WTC11 (cell line): Measurements from ENCODE around the gene MEIS3. TPM values are rescaled to one million over a fixed set of nuclear protein-coding genes. Genes with fewer than 3 reads are reported as not detected.

Experiments used
- ATAC-seq: fragments of 200-7000 bp; cut with Tn5 transposase; 2 replicates; pipeline ENCODE4 v1.10.0; 2021; ENCODE audit warnings: mild to moderate bottlenecking, moderate library complexity
- CTCF ChIA-PET: fragments of 300-600 bp; sonication (Branson Sonifier 250); formaldehyde crosslinking; loops from one replicate; lab custom pipeline; 2021; ENCODE audit warnings: antibody characterized with exemption; lab: Charles Lee
- POLR2A ChIA-PET: fragments of 350-600 bp; sonication (Branson Sonifier 250); formaldehyde crosslinking; loops from one replicate; lab custom pipeline; 2021; ENCODE audit warnings: antibody characterized with exemption; lab: Charles Lee
- DNase-seq: peaks from one replicate; pipeline ENCODE4 v3.0.0; 2021; ENCODE audit warnings: low spot score
- H3K27ac Mint-ChIP-seq: 2 replicates; pipeline ENCODE4 v1.8.0; 2021; ENCODE audit warnings: mixed read lengths
- H3K27me3 Mint-ChIP-seq: 2 replicates; pipeline ENCODE4 v1.8.0; 2021; ENCODE audit warnings: low read depth, mild to moderate bottlenecking, moderate library complexity, mixed read lengths
- H3K36me3 Mint-ChIP-seq: 2 replicates; pipeline ENCODE4 v1.8.0; 2021; ENCODE audit warnings: mixed read lengths
- H3K4me1 Mint-ChIP-seq: 2 replicates; pipeline ENCODE4 v1.8.0; 2022; ENCODE audit warnings: mixed read lengths
- H3K4me3 Mint-ChIP-seq: 2 replicates; pipeline ENCODE4 v1.8.0; 2021; ENCODE audit warnings: mild to moderate bottlenecking, moderate library complexity, mixed read lengths
- H3K9me3 Mint-ChIP-seq: 2 replicates; pipeline ENCODE4 v1.8.0; 2021; ENCODE audit warnings: mixed read lengths
- ATF1 ChIP-seq: sonication (generic); formaldehyde crosslinking; IDR thresholded peaks from 2 replicates; pipeline ENCODE4 v1.8.1; 2023; ENCODE audit warnings: mild to moderate bottlenecking, moderate library complexity, missing genetic modification reagents
- EMX1 ChIP-seq: fragments of 250-450 bp; sonication (Bioruptor Pico); IDR thresholded peaks from 2 replicates; pipeline ENCODE4 v1.8.0; 2021; ENCODE audit warnings: mild to moderate bottlenecking
- FOXJ3 ChIP-seq: sonication (generic); formaldehyde crosslinking; IDR thresholded peaks from 2 replicates; pipeline ENCODE4 v1.9.0; 2021; ENCODE audit warnings: missing genetic modification reagents, mild to moderate bottlenecking, borderline replicate concordance
- KAT7 ChIP-seq: sonication (generic); formaldehyde crosslinking; IDR thresholded peaks from 2 replicates; pipeline ENCODE4 v1.8.1; 2023; ENCODE audit warnings: missing genetic modification reagents, mild to moderate bottlenecking, borderline replicate concordance
- RORB ChIP-seq: fragments of 250-450 bp; sonication (Bioruptor Pico); IDR thresholded peaks from 2 replicates; pipeline ENCODE4 v1.9.0; 2021; ENCODE audit warnings: mild to moderate bottlenecking
- SOX15 ChIP-seq: fragments of 250-450 bp; sonication (Bioruptor Pico); IDR thresholded peaks from 2 replicates; pipeline ENCODE4 v1.9.0; 2021; ENCODE audit warnings: mild to moderate bottlenecking
- ZNF121 ChIP-seq: sonication (generic); formaldehyde crosslinking; IDR thresholded peaks from 2 replicates; pipeline ENCODE4 v1.8.0; 2023; ENCODE audit warnings: missing genetic modification reagents
- ZNF219 ChIP-seq: sonication (generic); formaldehyde crosslinking; IDR thresholded peaks from 2 replicates; pipeline ENCODE4 v1.8.0; 2023; ENCODE audit warnings: missing genetic modification reagents, mild to moderate bottlenecking, borderline replicate concordance
- ZNF263 ChIP-seq: sonication (generic); formaldehyde crosslinking; IDR thresholded peaks from 2 replicates; pipeline ENCODE4 v1.8.1; 2022; ENCODE audit warnings: low read depth, mild to moderate bottlenecking, moderate library complexity, missing genetic modification reagents
- ZNF317 ChIP-seq: sonication (generic); formaldehyde crosslinking; IDR thresholded peaks from 2 replicates; pipeline ENCODE4 v1.8.1; 2023; ENCODE audit warnings: low read depth, mild to moderate bottlenecking, moderate library complexity, missing genetic modification reagents, borderline replicate concordance
- total RNA-seq: library from RNA; stranded (reverse); gene quantifications from 3 replicates; pipeline ENCODE4 v1.2.3, GENCODE V29; 2021
- TF ChIP-seq, protein P1 (sequence below): sonication (generic); formaldehyde crosslinking; IDR thresholded peaks from 2 replicates; pipeline ENCODE4 v1.8.0; 2022; ENCODE audit warnings: mild to moderate bottlenecking, missing genetic modification reagents
- TF ChIP-seq, protein P2 (sequence below): fragments of 250-450 bp; sonication (Bioruptor Pico); IDR thresholded peaks from 2 replicates; pipeline ENCODE4 v1.9.0; 2021; ENCODE audit warnings: mild to moderate bottlenecking
- TF ChIP-seq, protein P3 (sequence below): fragments of 250-450 bp; sonication (Bioruptor Pico); IDR thresholded peaks from 2 replicates; pipeline ENCODE4 v1.8.0; 2021; ENCODE audit warnings: mild to moderate bottlenecking
- TF ChIP-seq, protein P4 (sequence below): fragments of 250-450 bp; sonication (Bioruptor Pico); IDR thresholded peaks from 2 replicates; pipeline ENCODE4 v1.9.0; 2021; ENCODE audit warnings: moderate library complexity, mild to moderate bottlenecking, inconsistent platforms, borderline replicate concordance
- TF ChIP-seq, protein P5 (sequence below): fragments of 250-450 bp; sonication (Bioruptor Pico); conservative IDR thresholded peaks from 2 replicates; pipeline ENCODE4 v1.9.0; 2021; ENCODE audit warnings: mild to moderate bottlenecking
- TF ChIP-seq, protein P6 (sequence below): sonication (generic); formaldehyde crosslinking; IDR thresholded peaks from 2 replicates; pipeline ENCODE4 v1.8.1; 2022; ENCODE audit warnings: missing genetic modification reagents, borderline replicate concordance
- TF ChIP-seq, protein P7 (sequence below): sonication (generic); formaldehyde crosslinking; conservative IDR thresholded peaks from 2 replicates; pipeline ENCODE4 v1.8.1; 2023; ENCODE audit warnings: mild to moderate bottlenecking, low read depth, missing genetic modification reagents, moderate library complexity
- TF ChIP-seq, protein P8 (sequence below): sonication (generic); formaldehyde crosslinking; IDR thresholded peaks from 2 replicates; pipeline ENCODE4 v1.8.0; 2022; ENCODE audit warnings: mild to moderate bottlenecking, missing genetic modification reagents

MEIS3 gene
- total RNA-seq, 1 experiment from 2014 or later, result 38.5 TPM

DNA sequence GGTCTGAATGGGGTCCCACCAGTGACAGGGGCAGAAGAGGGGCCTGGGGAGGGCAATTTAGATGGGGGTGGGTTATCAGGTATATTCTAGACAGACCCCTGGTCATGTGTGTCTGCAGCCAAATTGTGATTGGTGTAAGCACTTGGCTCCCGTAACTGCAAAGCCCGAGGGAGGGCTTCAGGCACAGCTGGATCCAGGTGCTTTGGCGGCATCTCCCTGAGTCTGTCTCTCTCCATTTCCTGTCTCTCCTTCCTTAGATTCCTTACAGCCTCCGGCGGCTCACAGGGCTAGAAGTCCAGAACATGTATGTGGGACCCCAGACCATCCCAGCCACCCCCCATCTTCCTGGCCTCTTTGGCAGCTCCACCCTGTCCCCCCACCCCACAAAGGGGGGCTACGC is 38.8 kb downstream of the MEIS3 start:
- Mint-ChIP-seq H3K4me1 (peaks cover 2% of the 10 kb centered on the region; the same call in 1 of the 2 replicates), H3K27me3 (no peaks in the 10 kb centered on the region), H3K9me3 (no peaks in the 10 kb centered on the region), H3K27ac (no peak overlapping the region), H3K36me3 (peaks cover 38% of the 10 kb centered on the region), H3K4me3 (no peak overlapping the region)
- TF ChIP-seq, protein P1, sequence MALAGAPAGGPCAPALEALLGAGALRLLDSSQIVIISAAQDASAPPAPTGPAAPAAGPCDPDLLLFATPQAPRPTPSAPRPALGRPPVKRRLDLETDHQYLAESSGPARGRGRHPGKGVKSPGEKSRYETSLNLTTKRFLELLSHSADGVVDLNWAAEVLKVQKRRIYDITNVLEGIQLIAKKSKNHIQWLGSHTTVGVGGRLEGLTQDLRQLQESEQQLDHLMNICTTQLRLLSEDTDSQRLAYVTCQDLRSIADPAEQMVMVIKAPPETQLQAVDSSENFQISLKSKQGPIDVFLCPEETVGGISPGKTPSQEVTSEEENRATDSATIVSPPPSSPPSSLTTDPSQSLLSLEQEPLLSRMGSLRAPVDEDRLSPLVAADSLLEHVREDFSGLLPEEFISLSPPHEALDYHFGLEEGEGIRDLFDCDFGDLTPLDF, result no peak
- TF ChIP-seq ZNF121 (CRISPR knock-in tag) (no peak), SOX15 (CRISPR knock-in tag) (no peak), ZNF219 (no peak)
- TF ChIP-seq, protein P2, sequence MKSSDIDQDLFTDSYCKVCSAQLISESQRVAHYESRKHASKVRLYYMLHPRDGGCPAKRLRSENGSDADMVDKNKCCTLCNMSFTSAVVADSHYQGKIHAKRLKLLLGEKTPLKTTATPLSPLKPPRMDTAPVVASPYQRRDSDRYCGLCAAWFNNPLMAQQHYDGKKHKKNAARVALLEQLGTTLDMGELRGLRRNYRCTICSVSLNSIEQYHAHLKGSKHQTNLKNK (CRISPR knock-in tag), result no peak
- TF ChIP-seq, protein P3, sequence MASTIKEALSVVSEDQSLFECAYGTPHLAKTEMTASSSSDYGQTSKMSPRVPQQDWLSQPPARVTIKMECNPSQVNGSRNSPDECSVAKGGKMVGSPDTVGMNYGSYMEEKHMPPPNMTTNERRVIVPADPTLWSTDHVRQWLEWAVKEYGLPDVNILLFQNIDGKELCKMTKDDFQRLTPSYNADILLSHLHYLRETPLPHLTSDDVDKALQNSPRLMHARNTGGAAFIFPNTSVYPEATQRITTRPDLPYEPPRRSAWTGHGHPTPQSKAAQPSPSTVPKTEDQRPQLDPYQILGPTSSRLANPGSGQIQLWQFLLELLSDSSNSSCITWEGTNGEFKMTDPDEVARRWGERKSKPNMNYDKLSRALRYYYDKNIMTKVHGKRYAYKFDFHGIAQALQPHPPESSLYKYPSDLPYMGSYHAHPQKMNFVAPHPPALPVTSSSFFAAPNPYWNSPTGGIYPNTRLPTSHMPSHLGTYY (CRISPR knock-in tag), result no peak
- TF ChIP-seq, protein P4, sequence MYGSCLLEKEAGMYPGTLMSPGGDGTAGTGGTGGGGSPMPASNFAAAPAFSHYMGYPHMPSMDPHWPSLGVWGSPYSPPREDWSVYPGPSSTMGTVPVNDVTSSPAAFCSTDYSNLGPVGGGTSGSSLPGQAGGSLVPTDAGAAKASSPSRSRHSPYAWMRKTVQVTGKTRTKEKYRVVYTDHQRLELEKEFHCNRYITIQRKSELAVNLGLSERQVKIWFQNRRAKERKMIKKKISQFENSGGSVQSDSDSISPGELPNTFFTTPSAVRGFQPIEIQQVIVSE, result no peak
- POLR2A ChIA-PET, result interaction anchor here (1.6 kb wide), 1 partner anchor 11 kb away, joined by 6 read pairs; no protein-coding TSS in a partner anchor
- no peak for ATAC-seq
- CTCF ChIA-PET, result interaction anchor here (4.6 kb wide), 1 partner anchor 10 kb away, joined by 29 read pairs; no protein-coding TSS in a partner anchor
- no peak for DNase-seq

DNA sequence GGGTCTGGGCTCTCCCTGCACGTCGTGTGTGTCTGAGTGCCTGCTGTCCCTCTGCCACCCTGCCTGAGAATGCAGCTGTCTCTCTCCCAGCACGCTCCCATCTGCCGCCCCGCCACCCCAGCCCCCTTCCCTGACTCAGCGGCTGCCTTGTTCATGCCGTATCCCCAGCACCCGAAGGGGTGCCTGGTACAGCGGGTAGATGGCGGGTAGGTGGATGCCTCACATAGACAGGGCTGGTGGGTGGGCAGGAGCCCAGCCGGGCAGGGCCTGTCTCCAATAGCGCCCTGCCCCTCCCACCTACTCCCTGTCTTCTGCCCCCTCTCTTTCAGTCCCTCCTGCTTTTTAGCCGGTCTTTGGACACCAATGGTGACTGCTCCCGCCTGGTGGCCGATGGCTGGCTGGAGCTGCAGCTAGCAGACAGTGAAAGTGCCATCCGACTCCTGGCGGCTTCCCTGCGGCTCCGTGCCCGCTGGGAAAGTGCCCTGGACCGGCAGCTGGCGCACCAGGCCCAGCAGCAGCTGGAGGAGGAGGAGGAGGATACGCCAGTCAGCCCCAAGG is 39.9 kb downstream of the MEIS3 start:
- Mint-ChIP-seq H3K36me3 (peaks cover 41% of the 10 kb centered on the region), H3K9me3 (no peaks in the 10 kb centered on the region), H3K4me3 (no peak overlapping the region), H3K27me3 (no peaks in the 10 kb centered on the region), H3K4me1 (no peaks in the 10 kb centered on the region), H3K27ac (no peak overlapping the region)
- DNase-seq (no peak), ATAC-seq (no peak)
- TF ChIP-seq, protein P5, sequence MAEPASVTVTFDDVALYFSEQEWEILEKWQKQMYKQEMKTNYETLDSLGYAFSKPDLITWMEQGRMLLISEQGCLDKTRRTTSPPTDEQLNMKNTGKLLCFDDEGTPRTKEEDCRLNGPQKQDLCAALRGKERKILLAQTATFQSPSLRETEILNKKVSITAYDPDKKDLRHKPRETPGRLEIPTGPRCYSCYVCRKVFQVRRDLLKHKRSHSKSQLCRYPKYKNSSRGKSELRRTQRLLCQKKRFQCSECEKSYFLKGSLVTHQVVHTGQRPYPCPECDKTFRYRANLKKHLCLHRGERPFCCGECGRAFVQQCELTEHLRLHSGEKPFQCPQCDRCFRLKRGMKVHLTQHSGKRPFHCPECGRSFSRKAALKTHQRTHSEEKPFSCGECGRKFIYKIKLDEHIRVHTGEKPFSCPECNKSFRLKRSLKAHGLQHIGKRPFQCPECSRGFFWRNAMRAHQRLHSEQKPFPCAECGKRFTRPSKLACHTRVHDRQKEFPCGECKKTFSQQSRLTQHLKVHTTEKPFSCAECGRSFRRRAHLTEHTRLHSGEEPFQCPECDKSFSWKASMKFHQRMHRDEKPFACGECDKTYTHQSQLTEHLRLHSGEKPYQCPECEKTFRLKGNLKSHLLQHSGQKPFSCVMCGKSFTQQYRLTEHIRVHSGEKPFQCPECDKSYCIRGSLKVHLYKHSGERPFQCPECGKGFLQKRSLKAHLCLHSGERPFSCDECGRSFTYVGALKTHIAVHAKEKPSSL, result no peak
- no peak for TF ChIP-seq KAT7 (CRISPR knock-in tag)
- TF ChIP-seq, protein P6, sequence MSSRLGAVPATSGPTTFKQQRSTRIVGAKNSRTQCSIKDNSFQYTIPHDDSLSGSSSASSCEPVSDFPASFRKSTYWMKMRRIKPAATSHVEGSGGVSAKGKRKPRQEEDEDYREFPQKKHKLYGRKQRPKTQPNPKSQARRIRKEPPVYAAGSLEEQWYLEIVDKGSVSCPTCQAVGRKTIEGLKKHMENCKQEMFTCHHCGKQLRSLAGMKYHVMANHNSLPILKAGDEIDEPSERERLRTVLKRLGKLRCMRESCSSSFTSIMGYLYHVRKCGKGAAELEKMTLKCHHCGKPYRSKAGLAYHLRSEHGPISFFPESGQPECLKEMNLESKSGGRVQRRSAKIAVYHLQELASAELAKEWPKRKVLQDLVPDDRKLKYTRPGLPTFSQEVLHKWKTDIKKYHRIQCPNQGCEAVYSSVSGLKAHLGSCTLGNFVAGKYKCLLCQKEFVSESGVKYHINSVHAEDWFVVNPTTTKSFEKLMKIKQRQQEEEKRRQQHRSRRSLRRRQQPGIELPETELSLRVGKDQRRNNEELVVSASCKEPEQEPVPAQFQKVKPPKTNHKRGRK (CRISPR knock-in tag), result no peak
- TF ChIP-seq RORB, result no peak
- TF ChIP-seq ZNF263 (CRISPR knock-in tag), result no peak
- no peak for TF ChIP-seq ATF1 (CRISPR knock-in tag)
- no peak for TF ChIP-seq EMX1
- no peak for TF ChIP-seq FOXJ3 (CRISPR knock-in tag)
- TF ChIP-seq ZNF219, result no peak
- TF ChIP-seq, protein P7, sequence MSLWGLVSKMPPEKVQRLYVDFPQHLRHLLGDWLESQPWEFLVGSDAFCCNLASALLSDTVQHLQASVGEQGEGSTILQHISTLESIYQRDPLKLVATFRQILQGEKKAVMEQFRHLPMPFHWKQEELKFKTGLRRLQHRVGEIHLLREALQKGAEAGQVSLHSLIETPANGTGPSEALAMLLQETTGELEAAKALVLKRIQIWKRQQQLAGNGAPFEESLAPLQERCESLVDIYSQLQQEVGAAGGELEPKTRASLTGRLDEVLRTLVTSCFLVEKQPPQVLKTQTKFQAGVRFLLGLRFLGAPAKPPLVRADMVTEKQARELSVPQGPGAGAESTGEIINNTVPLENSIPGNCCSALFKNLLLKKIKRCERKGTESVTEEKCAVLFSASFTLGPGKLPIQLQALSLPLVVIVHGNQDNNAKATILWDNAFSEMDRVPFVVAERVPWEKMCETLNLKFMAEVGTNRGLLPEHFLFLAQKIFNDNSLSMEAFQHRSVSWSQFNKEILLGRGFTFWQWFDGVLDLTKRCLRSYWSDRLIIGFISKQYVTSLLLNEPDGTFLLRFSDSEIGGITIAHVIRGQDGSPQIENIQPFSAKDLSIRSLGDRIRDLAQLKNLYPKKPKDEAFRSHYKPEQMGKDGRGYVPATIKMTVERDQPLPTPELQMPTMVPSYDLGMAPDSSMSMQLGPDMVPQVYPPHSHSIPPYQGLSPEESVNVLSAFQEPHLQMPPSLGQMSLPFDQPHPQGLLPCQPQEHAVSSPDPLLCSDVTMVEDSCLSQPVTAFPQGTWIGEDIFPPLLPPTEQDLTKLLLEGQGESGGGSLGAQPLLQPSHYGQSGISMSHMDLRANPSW (CRISPR knock-in tag), result no peak
- TF ChIP-seq ZNF317, result no peak
- TF ChIP-seq SOX15 (CRISPR knock-in tag), result no peak
- TF ChIP-seq, protein P8, sequence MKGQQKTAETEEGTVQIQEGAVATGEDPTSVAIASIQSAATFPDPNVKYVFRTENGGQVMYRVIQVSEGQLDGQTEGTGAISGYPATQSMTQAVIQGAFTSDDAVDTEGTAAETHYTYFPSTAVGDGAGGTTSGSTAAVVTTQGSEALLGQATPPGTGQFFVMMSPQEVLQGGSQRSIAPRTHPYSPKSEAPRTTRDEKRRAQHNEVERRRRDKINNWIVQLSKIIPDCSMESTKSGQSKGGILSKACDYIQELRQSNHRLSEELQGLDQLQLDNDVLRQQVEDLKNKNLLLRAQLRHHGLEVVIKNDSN (CRISPR knock-in tag), result no peak
- CTCF ChIA-PET, result interaction anchor here (4.6 kb wide), 1 partner anchor 12 kb away, joined by 29 read pairs; no protein-coding TSS in a partner anchor
- POLR2A ChIA-PET, result no interaction called here
